IPS-NIHi7 (cell line): Measurements from ENCODE around the gene PITHD1.
A peak's percentile ranks its signal among the peaks of the same experiment; 100 is the strongest.
"Not testable (repeated sequence)": the region's sequence is repeated elsewhere in the genome, so short reads cannot be mapped to it uniquely, and the experiment has no call there.

Experiments
- DNase-seq: peaks from one replicate; pipeline ENCODE4 v3.0.0; 2012; ENCODE audit warnings: mixed read lengths; ENCODE audit errors: extremely low spot score

Gene PITHD1

GRCh38 chr1:23798662-23799142 lies 20.5 kb downstream of the PITHD1 start:
- peak; percentile 37 for DNase-seq

GRCh38 chr1:23799255-23799569 lies 21.0 kb downstream of the PITHD1 start:
- no peak for DNase-seq

DNA sequence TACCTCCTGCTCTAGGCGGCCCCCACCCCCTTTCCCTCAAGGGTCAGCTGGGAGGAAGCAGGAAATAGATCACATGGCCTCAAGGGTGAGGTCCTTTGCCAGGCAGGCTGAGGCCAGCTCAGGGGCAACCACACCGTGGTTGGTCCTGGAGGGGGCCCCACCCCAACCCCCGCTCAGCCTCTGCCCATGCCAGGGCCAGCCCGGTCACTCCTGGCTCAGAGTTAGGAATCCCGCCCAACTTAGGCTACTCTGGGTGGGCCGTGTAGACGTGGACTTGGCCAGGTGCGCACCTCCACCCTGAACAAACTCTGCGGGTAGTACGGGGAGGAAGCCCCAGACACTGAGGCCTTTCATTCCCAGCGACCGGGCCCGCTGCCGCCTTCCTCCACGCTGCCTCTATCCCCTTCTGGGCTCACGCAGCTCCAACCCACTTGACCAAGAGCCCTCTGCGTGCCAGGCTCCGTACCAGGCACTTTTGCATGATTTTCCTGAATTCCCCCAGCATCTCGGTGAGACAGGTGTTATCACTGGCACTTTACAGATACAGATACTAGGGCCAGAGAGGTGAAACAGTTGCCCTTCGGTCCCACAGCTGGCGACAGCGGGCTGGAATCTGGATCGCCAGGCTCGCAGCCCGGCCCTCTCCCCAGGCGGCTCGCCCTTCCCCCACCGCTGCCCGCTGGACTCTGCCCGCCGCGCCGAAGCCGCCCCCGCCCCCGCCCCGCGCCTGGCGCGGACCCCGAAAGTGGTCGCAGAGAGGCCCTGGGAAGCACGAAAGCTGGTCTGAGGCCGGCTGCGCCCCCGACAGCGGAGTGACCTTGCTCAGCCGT lies 21.6 kb downstream of the PITHD1 start:
- DNase-seq, result peak; percentile 87

DNA sequence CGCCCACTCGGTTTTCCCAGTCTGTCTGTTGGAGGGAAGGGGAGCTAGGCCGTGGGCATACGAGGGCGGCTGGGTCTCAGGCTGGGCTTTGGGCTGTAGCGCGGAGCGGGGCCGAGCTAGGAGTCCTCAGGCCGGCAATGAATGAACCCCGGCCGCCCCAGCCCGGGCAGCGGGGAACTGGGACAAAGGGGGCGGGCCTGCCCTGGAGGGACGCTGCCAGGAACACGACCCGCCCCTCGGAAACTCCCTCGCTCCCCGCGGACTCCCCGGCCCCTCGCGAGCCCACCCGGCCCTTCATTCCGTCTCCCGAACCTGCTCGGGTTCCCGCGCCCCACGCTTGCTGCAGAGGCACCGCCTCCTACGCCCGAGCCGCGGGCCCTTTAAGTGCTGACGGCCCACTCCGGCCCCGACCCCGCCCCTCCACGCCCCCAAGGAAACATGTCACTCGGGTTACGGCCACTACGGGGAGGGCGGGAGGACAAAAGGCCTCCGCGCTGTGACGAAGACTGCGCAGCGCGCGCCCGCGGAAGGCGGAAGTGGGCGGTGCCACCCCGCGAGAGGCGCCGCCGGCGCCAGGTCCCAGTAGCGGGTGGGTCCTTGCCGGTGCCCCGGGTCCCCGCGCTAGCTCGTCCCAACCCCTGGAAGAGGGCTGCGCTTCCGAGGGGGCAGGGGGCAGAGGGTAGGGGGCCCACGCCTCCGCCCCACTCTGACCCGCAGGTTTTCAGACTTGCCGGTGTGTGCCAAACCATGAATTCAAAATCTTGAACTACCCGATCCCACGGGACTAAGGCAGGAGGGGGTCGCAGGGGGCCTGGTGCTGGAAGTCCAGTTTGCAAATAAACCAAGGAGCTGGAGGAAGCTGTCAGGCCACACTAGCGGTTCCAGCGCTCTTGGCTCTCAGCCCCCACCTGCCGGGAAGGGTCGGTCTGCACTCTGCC lies 22.5 kb downstream of the PITHD1 start, which contains the start of gene GALE:
TSS of gene GALE (minus strand) at position 355 of the 938 bp plus-strand sequence. CDS start 1,747 bp downstream, outside the sequence.
- peak; percentile 77 for DNase-seq

- peak; percentile 36 for DNase-seq
These were observed 23.1 kb downstream of the PITHD1 start for GRCh38 chr1:23801338-23801748.

DNA sequence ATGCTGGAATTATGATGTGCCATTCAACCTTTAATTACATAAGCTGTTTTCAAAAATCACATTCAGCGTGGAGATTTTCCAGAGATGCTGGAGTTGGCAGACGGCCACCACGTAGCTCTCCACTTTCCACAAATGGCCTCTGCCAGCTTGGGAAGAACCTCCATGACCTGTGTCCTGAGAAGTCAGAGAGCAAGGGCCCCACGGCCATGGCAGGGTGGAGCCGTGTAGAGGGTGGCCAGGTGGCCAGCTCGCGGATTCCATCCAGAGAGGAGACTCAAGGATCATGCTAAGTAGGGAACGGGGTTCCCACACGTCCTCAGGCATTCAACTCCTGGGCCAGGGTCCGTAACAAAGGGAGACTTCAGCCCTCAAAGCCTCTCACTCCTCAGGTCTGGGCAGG lies 23.7 kb downstream of the PITHD1 start:
- DNase-seq, result no peak

DNA sequence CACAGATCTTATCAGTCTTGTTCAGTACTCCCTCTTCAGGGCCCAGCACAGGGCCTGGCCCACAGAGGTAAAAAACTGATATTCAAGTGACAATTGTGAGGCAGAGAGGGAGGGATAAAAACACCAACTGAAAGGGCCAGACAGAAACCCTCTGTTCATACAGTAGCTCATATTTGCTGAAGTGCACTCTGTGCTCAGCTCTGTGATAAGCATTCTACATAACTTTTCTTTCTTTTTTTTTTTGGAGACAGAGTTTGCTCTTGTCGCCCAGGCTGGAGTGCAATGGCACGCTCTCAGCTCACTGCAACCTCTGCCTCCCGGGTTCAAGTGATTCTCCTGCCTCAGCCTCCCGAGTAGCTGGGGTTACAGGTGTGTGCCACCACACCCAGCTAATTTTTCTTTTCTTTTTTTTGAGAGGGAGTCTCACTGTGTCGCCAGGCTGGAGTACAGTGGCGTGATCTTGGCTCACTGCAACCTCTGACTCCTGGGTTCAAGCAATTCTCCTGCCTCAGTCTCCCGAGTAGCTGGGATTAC lies 24.7 kb downstream of the PITHD1 start:
- DNase-seq, result not testable (repeated sequence)

- DNase-seq, result no peak
These were observed 25.5 kb downstream of the PITHD1 start for GRCh38 chr1:23803674-23804073.

DNA sequence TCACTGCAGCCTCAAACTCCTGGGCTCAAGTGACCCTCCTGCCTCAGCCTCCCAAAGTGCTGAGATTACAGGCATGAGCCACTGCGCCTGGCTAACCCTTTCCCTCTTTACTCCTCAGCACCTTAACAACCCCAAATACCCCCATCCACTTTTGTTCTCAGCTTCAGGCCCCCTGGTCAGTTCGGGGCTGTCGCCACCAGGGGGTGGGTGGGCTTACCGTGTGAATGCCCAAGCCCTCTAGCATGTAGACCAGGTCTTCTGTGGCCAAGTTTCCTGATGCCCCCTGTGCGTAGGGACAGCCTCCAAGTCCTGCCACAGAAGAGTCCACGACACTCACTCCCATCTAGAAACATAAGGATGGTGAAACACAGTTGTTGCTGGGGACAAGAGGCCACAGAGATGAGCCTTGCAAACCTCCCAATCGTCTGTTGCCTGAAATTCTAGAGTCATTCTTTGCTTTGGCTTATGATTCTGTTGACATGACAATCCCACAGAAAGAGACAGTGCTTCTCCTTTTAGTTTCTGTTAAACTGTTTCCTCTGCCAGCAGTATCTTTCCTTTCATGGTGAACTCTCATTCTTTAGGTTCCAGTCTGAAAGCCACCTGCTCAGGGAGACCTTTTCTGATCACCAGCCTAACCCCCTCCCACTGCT lies 26.1 kb downstream of the PITHD1 start:
- no peak for DNase-seq

DNA sequence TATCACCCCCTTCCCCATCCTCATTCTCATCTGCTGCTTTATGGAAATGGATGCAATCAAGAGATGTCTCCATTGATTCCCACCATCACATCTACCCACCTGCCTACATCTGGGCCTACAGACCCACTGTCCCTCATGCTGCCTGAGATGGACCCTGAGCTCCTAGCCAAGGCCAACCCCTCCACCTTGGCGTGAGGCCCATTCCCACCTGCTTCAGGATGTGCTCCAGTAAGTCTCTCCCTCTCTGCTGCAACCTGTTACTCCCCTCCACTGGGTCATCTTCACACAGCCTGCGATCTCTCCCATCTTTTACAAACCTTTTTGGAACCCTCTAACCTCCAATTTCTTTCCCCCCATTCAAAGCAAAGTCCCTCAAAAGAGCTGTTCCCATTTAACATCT lies 26.8 kb downstream of the PITHD1 start:
- DNase-seq, result no peak

DNA sequence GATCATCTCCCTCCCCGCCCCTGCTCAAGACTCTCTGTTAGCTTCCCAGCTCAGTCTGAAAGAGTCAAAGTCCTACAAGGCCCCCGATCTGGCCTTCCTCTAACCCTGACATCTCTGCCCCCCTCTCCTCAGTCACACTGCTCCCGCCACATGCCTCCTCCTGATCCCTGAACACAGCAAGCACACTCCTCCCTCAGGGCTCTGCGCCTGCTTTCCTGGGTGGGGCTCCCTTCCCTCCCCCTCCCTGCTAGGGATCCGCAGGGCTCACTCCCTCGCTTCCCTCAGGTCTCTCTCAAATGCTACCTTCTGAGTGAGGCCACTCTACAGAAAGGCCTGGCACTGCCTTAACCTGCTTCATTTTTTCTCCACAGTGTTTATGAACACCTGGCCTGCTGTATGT lies 28.1 kb downstream of the PITHD1 start:
- DNase-seq, result no peak

DNA sequence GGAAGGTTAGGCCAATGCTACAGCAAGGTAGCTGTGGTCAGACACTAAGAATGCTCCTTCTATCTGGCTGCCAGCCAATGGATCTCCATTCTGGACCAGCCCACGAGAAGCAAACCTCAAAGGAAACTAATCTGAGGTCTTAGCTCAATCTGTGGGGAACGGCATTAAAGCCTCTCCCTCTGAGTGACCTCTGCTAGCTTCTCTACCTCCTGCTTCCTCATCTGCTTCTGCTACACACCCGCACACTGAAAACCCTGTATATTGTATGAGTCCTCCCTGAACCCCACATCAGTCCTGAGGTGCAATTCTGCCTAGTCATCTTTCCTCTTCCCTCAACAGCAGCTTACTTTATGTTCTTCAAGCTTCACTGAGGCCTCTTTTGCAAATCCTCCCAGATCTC lies 29.2 kb downstream of the PITHD1 start:
- no peak for DNase-seq

GRCh38 chr1:23809751-23810171 lies 31.5 kb downstream of the PITHD1 start:
- peak; percentile 88 for DNase-seq

GRCh38 chr1:23810818-23811540 lies 32.8 kb downstream of the PITHD1 start:
- peak; percentile 81 for DNase-seq

- DNase-seq, result no peak
These were observed 35.8 kb downstream of the PITHD1 start for GRCh38 chr1:23814016-23814415.

DNA sequence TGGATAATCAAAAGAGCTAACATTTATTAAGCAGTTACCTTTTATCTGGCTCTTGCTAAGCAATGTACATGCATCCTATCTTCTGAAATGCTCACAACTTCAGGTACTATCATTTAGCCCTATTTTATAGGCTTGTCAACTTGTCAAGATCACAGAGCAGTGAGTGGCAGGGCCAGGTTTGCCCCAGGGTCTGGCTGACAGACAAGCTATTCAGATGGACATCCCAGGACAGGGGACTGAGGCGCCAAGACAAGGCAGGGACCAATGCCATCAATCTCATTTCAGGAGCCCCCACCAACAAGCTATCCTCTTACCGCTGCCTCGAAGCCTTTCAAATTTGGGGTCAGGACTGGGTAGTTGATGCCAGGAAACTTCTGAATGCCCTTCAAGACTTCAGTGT lies 38.1 kb downstream of the PITHD1 start:
- DNase-seq, result no peak

DNA sequence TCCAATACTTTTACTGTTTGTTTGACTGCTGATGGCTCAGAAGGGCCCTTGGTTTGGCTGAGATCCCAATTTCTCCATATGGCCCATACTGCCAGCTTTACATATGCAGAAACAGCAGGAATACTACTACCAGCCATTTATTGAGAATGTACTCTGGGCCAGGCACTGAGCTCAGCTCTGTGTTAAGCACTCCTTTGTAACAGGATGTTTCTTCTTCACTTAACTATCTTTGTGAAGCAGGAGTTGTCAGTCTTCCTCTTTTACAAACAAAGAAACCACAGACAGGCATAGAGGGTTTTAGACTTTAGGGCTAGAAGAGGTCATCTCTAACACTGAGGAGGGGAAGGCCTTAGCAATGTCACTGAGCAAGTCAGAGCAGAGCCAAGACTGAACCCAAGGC lies 38.7 kb downstream of the PITHD1 start:
- no peak for DNase-seq

- DNase-seq, result no peak
These were observed 39.4 kb downstream of the PITHD1 start for GRCh38 chr1:23817633-23818032.

- no peak for DNase-seq
These were observed 45.5 kb downstream of the PITHD1 start for GRCh38 chr1:23823767-23824166.

GRCh38 chr1:23824711-23825075 lies 46.5 kb downstream of the PITHD1 start:
- no peak for DNase-seq
